HG02571 (cell line): ENCODE data around the gene SMIM21.

Source experiments
- ATAC-seq: cut with Tn5 transposase; IDR thresholded peaks from one replicate; pipeline ENCODE4 v1.9.1; 2021; ENCODE audit warnings: mild to moderate bottlenecking, moderate library complexity; ENCODE audit not compliant: unreplicated experiment

SMIM21 gene

GRCh38 chr18:75378376-75379315 lies 48.9 kb downstream of the SMIM21 start:
- no peak for ATAC-seq

- no peak for ATAC-seq
Observed at GRCh38 chr18:75377926-75378325, 49.6 kb downstream of the SMIM21 start.

- ATAC-seq, result no peak
Observed at GRCh38 chr18:75377258-75377657, 50.2 kb downstream of the SMIM21 start.

- ATAC-seq, result no peak
Observed at GRCh38 chr18:75376004-75376403, 51.5 kb downstream of the SMIM21 start.

- ATAC-seq, result no peak
Observed at GRCh38 chr18:75375341-75375740, 52.2 kb downstream of the SMIM21 start.

- no peak for ATAC-seq
Observed at GRCh38 chr18:75374466-75374865, 53.0 kb downstream of the SMIM21 start.

- no peak for ATAC-seq
Observed at GRCh38 chr18:75369026-75369721, 58.3 kb downstream of the SMIM21 start.

- no peak for ATAC-seq
Observed at GRCh38 chr18:75365837-75366236, 61.7 kb downstream of the SMIM21 start.

- ATAC-seq, result no peak
Observed at GRCh38 chr18:75365254-75365629, 62.3 kb downstream of the SMIM21 start.

- ATAC-seq, result no peak
Observed at GRCh38 chr18:75364512-75365253, 62.8 kb downstream of the SMIM21 start.

- ATAC-seq, result no peak
Observed at GRCh38 chr18:75363446-75364225, 63.9 kb downstream of the SMIM21 start.

GRCh38 chr18:75362435-75362834 lies 65.1 kb downstream of the SMIM21 start:
- ATAC-seq, result no peak

- ATAC-seq, result no peak
Observed at GRCh38 chr18:75360941-75361340, 66.6 kb downstream of the SMIM21 start.

GRCh38 chr18:75360215-75360614 lies 67.3 kb downstream of the SMIM21 start:
- ATAC-seq, result no peak
